Stimulated activated effector memory CD8-positive, alpha-beta T cell treated with anti-CD3 and anti-CD28 coated beads, Interleukin-12 subunit alpha, Interleukin-12 subunit beta, amount 100 ng/mL, for 72 hours (primary cell): ENCODE results near the gene LOC128125822.
"Not testable (repeated sequence)": the region's sequence is repeated elsewhere in the genome, so short reads cannot be mapped to it uniquely, and the experiment has no call there.

Experiments used
- ATAC-seq: fragments of 150-1000 bp; cut with Tn5 transposase; 2 replicates; pipeline ENCODE4 v1.10.0; 2021
- DNase-seq, 2 donors: peaks; one replicate each; pipeline ENCODE4 v3.0.0; 2021 to 2022; ENCODE audit warnings: low spot score in 2 of 2
- H3K27ac Mint-ChIP-seq: one replicate; pipeline ENCODE4 v1.8.0; 2022; ENCODE audit warnings: mild to moderate bottlenecking, mixed read lengths
- H3K36me3 Mint-ChIP-seq: one replicate; pipeline ENCODE4 v1.8.0; 2022; ENCODE audit warnings: mild to moderate bottlenecking, mixed read lengths
- H3K4me1 Mint-ChIP-seq: one replicate; pipeline ENCODE4 v1.8.0; 2022; ENCODE audit warnings: mixed read lengths
- H3K4me3 Mint-ChIP-seq: one replicate; pipeline ENCODE4 v1.8.0; 2022; ENCODE audit warnings: mild to moderate bottlenecking, mixed read lengths
- H3K9me3 Mint-ChIP-seq: one replicate; pipeline ENCODE4 v1.8.0; 2022; ENCODE audit warnings: mixed read lengths

The LOC128125822 gene

DNA sequence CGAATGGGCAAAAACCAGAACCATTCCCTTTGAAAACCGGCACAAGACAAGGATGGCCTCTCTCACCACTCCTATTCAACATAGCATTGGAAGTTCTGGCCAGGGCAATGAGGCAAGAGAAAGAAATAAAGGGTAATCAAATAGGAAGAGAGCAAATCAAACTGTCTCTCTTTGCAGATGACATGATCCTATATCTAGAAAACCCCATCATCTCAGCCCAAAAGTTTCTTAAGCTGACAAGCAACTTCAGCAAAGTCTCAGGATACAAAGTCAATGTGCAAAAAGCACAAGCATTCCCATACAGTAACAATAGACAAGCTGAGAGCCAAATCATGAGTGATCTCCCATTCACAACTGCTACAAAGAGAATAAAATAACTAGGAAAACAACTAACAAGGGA, 13.4 kb downstream of the LOC128125822 start:
- H3K27ac Mint-ChIP-seq, H3K4me3 Mint-ChIP-seq, DNase-seq, ATAC-seq, H3K4me1 Mint-ChIP-seq, H3K9me3 Mint-ChIP-seq: not testable (repeated sequence)
- peaks cover 33% of the 10 kb centered on the region for H3K36me3 Mint-ChIP-seq

DNA sequence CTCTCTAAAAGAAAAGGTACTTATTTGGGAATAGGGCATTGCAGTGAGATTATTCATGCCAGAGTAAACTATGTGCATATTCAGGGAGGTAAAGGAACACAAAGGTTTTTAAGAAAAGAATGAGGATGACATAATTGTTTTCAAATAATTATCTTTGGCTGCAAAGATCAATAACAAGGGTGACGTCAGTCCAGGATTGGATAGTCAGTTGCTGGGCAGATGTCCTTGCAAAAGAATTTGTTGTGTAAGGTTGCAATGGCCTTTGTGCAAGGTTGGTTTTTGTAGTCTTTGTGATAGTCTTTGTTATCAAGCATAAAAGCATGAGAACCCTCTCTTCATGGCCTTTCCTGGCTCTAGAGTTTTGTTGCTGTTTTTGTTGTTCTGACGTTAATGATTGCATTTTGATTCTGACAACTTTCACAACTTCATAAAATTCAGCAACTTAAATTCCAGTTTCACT, 17.7 kb downstream of the LOC128125822 start:
- DNase-seq (no peak), ATAC-seq (no peak)
- H3K36me3 Mint-ChIP-seq = no peaks in the 10 kb centered on the region
- no peak overlapping the region for H3K27ac Mint-ChIP-seq
- H3K4me3 Mint-ChIP-seq = no peak overlapping the region
- H3K4me1 Mint-ChIP-seq = no peaks in the 10 kb centered on the region
- H3K9me3 Mint-ChIP-seq = no peaks in the 10 kb centered on the region

DNA sequence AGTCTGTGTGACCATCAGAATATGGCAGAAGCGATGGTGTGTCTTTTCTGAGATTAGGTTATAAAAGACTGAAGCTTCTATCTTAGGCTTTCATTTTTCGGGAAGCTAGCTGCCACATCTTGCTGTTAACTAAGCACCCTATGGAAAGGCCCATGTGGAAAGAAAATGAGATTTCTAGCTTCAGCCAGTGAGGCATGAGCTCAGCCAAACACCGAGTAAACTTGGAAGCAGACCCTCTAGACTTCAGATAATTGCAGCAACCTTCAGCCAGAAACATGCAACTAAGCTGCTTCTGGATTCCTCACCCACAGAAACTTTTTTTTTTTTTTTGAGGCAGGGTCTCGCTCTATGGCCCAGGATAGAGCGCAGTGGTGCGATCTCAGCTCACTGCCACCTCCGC, 20.6 kb downstream of the LOC128125822 start:
- Mint-ChIP-seq H3K36me3 (no peaks in the 10 kb centered on the region), H3K4me3 (no peak overlapping the region), H3K9me3 (no peaks in the 10 kb centered on the region), H3K27ac (no peak overlapping the region), H3K4me1 (peaks cover 2% of the 10 kb centered on the region)
- ATAC-seq (no peak), DNase-seq (no peak)

GRCh38 chr6:63597141-63598048, 25.1 kb downstream of the LOC128125822 start:
- H3K4me1 Mint-ChIP-seq = peaks cover 10% of the 10 kb centered on the region
- DNase-seq (no peak), ATAC-seq (no peak)
- H3K36me3 Mint-ChIP-seq = no peaks in the 10 kb centered on the region
- H3K4me3 Mint-ChIP-seq = peak overlapping the region; percentile 66
- H3K27ac Mint-ChIP-seq = no peak overlapping the region
- H3K9me3 Mint-ChIP-seq = no peaks in the 10 kb centered on the region

GRCh38 chr6:63598049-63599036, 26.1 kb downstream of the LOC128125822 start:
- Mint-ChIP-seq H3K27ac (no peak overlapping the region), H3K4me1 (peaks cover 10% of the 10 kb centered on the region), H3K4me3 (peak overlapping the region; percentile 66), H3K36me3 (no peaks in the 10 kb centered on the region), H3K9me3 (no peaks in the 10 kb centered on the region)
- ATAC-seq (peak; percentile 100), DNase-seq (peak; percentile 47 to 76)

DNA sequence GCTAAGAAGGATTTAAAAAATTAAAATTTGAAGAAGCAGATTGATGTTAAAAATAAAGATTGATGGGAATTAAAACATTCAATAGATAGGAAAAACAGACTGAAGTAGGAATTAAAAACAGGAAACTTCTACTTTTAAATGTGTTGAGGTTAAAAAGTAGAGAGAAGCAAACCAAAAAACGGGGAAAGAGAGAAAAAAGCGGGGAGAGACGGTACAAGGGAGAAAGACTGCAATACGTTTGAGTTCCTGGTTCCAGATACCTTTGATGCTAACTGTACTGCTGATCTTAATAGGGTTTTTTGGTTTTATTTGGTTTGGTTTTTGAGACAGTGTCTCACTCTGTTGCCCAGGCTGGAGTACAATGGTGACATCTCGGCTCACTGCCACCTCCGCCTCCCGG, 27.0 kb downstream of the LOC128125822 start:
- DNase-seq (no peak), ATAC-seq (no peak)
- Mint-ChIP-seq H3K4me3 (no peak overlapping the region), H3K27ac (no peak overlapping the region), H3K36me3 (no peaks in the 10 kb centered on the region), H3K9me3 (no peaks in the 10 kb centered on the region), H3K4me1 (peaks cover 10% of the 10 kb centered on the region)

DNA sequence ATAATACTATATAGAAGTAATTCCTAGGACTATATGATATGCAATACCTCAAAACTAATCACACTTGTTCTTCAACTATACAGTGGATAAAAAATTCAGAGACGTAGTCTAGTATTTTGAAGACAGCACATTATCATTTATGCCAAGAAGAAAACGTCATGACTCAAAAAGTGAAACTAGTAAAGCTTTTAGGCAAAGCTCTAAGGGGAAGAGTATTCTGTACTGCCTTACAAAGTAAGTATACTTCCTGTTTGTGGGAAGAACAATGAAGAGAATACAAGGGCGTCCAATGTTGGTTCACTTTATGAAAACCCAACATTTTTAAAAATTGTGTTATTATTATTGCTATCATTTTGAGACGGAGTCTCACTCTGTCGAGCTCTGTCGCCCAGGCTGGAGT, 27.9 kb downstream of the LOC128125822 start:
- no peak overlapping the region for H3K27ac Mint-ChIP-seq
- no peaks in the 10 kb centered on the region for H3K36me3 Mint-ChIP-seq
- H3K9me3 Mint-ChIP-seq = no peaks in the 10 kb centered on the region
- ATAC-seq (no peak), DNase-seq (no peak)
- no peak overlapping the region for H3K4me3 Mint-ChIP-seq
- H3K4me1 Mint-ChIP-seq = peaks cover 10% of the 10 kb centered on the region

DNA sequence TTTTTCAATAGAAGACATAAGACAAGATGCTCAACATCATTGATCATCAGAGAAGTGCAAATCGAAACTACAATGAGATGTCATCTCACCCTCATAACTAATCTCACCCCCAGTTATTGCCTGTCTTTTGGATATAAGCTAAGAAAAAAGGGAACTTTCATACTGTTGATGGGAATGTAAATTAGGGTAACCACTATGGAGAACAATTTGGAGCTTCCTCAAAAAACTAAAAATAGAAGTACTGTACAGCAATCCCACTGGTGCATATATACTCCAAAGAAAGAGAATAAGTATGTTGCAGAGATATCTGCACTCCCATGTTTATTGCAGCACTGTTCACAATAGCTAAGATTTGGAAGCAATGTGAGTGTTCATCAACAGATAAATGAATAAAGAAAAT, 37.0 kb downstream of the LOC128125822 start:
- H3K4me3 Mint-ChIP-seq = no peak overlapping the region
- no peaks in the 10 kb centered on the region for H3K9me3 Mint-ChIP-seq
- no peak for ATAC-seq
- no peaks in the 10 kb centered on the region for H3K36me3 Mint-ChIP-seq
- no peak for DNase-seq
- no peak overlapping the region for H3K27ac Mint-ChIP-seq
- no peaks in the 10 kb centered on the region for H3K4me1 Mint-ChIP-seq

GRCh38 chr6:63610944-63611343, 38.7 kb downstream of the LOC128125822 start:
- ATAC-seq (peak; percentile 54), DNase-seq (no peak)
- Mint-ChIP-seq H3K4me1 (no peaks in the 10 kb centered on the region), H3K27ac (no peak overlapping the region), H3K36me3 (no peaks in the 10 kb centered on the region), H3K4me3 (no peak overlapping the region), H3K9me3 (no peaks in the 10 kb centered on the region)

DNA sequence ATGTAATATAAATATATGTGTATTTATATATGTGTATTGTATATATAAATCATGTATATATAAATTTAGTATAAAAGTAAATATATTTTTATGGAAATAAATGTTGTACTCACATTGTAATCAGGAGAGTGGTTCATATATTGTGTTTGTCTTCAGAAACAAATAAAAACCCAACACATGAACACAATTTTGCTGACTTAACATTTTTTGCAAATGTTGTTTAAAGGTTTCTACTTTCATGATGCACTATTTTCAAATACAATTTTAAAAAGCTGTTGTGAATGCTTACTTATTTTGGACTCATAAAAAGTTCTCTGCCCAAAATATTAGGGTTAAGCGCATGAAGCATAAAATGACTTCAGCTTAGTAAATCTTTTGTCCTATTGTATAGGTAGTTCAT, 39.3 kb downstream of the LOC128125822 start:
- no peak overlapping the region for H3K4me3 Mint-ChIP-seq
- ATAC-seq (no peak), DNase-seq (no peak)
- no peaks in the 10 kb centered on the region for H3K9me3 Mint-ChIP-seq
- no peaks in the 10 kb centered on the region for H3K4me1 Mint-ChIP-seq
- no peaks in the 10 kb centered on the region for H3K36me3 Mint-ChIP-seq
- H3K27ac Mint-ChIP-seq = no peak overlapping the region

DNA sequence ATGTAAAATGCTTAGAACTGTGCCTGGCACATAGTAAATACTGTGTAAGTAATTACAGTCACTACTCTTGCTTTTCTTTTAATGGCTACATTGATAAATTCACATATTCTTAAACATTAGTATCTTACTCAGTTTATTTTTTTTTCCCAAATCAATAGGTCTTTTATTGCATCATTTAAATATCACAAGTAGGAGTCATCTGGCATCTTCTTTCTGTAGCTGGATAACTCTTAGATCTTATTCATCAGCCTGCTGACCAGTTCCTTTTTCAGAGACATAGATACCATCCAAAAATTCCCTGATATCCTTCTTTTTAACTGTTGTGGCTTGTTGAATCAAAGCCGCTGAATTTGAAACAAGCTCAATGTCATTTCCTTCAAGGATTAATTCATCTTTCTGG, 43.3 kb downstream of the LOC128125822 start:
- no peak overlapping the region for H3K27ac Mint-ChIP-seq
- DNase-seq = no peak
- ATAC-seq = no peak
- H3K36me3 Mint-ChIP-seq = no peaks in the 10 kb centered on the region
- H3K4me1 Mint-ChIP-seq = no peaks in the 10 kb centered on the region
- H3K4me3 Mint-ChIP-seq = no peak overlapping the region
- H3K9me3 Mint-ChIP-seq = no peaks in the 10 kb centered on the region
